ENCODE results near the gene GHR. TPM values are rescaled to one million over a fixed set of nuclear protein-coding genes. Genes with fewer than 3 reads are reported as not detected.

GHR gene
- total RNA-seq (2014; rRNA removed) (2.2 and 5.2 TPM in 2 replicates), Bru-seq, nascent RNA (percentile 48 among the genes with signal in this experiment), BruChase-seq, experiment 1, labeled RNA remaining after a 6-hour chase (percentile 43 among the genes with signal in this experiment), BruChase-seq, experiment 2, labeled RNA remaining after a 2-hour chase (percentile 52 among the genes with signal in this experiment)
- long read RNA-seq, full-length matches to known transcripts: 2 of 4 reads
- long read RNA-seq, partial matches to known transcripts: 0 of 4 reads
- long read RNA-seq, other reads (novel, unspliced or antisense): 2 of 4 reads

GRCh38 chr5:42423285-42424165 is at the start of gene GHR:
Gene GHR (plus strand): TSS chr5:42423439. CDS start chr5:42565875, 142,436 bp downstream.
- POLR2A ChIA-PET (ENCODE audit: unreplicated experiment): interaction anchor here (0.6 to 0.7 kb wide), 2 partner anchors 41 to 62 kb away, joined by 3 to 20 read pairs; no protein-coding TSS in a partner anchor
- CTCF ChIA-PET: interaction anchor here (0.5 to 2.0 kb wide), 9 partner anchors 39 to 607 kb away, joined by 3 to 21 read pairs (median 6); no protein-coding TSS in a partner anchor
- H3K27ac ChIP-seq (ENCODE audit: low read length): peak within 1 kb of the TSS; percentile 12; the same call in 1 of the 2 replicates
- no peaks in the 10 kb centered on the region for H3K9me3 ChIP-seq (ENCODE audit: low read length)
- H3K9ac ChIP-seq (ENCODE audit: low read length): peak within 1 kb of the TSS; percentile 0; the same call in 1 of the 2 replicates
- DNase-seq: peak; percentile 94
- ATAC-seq: peak; percentile 85
- no peaks in the 10 kb centered on the region for H4K20me1 ChIP-seq (ENCODE audit: low read length)
- H3K27me3 ChIP-seq (ENCODE audit: low read length): no peaks in the 10 kb centered on the region
- H3F3A ChIP-seq (ENCODE audit: low read length, unreplicated experiment): no peaks in the 10 kb centered on the region
- H3K4me3 ChIP-seq (ENCODE audit: low read length): peak within 1 kb of the TSS; percentile 73
- H3K4me2 ChIP-seq (ENCODE audit: low read length): peak within 1 kb of the TSS; percentile 98
- intact Hi-C loops (cut with micrococcal nuclease): loop anchor here (1.0 to 5.0 kb wide), 10 partner anchors 63 to 464 kb away; no protein-coding TSS in a partner anchor
- peaks cover 7% of the 10 kb centered on the region; the same call in 1 of the 2 replicates for H3K9me2 ChIP-seq (replicated peaks; ENCODE audit: low read length)
- H3K36me3 ChIP-seq (ENCODE audit: low read depth, low read length): no peaks in the 10 kb centered on the region
- TF ChIP-seq CTCF (conservative IDR thresholded peaks at IDR 0.05; ENCODE audit: low read depth, low read length) (peak; percentile 84), EZH2 (IDR thresholded peaks at IDR 0.05; ENCODE audit: low read length, unreplicated experiment) (no peak)
- BruUV-seq (replicated peaks): no TSS peak
- peak within 1 kb of the TSS; percentile 78 for H2AFZ ChIP-seq (ENCODE audit: low read length)
- no peaks in the 10 kb centered on the region for H3K79me2 ChIP-seq (ENCODE audit: low read length)
- peaks cover 10% of the 10 kb centered on the region; the same call in 1 of the 2 replicates for H3K4me1 ChIP-seq (ENCODE audit: insufficient read depth, low read length)

GRCh38 chr5:42374679-42375273 is 48.5 kb upstream of the GHR start:
- Histone ChIP-seq H3K79me2 (ENCODE audit: low read length) (no peaks in the 10 kb centered on the region), H4K20me1 (ENCODE audit: low read length) (no peaks in the 10 kb centered on the region), H3K4me3 (ENCODE audit: low read length) (no peak overlapping the region), H3K4me1 (ENCODE audit: insufficient read depth, low read length) (peaks cover 8% of the 10 kb centered on the region; the same call in 1 of the 2 replicates), H3K27me3 (ENCODE audit: low read length) (no peaks in the 10 kb centered on the region), H3K9ac (ENCODE audit: low read length) (no peak overlapping the region), H3K27ac (ENCODE audit: low read length) (no peak overlapping the region), H3F3A (ENCODE audit: low read length, unreplicated experiment) (no peaks in the 10 kb centered on the region), H3K4me2 (ENCODE audit: low read length) (no peak overlapping the region), H3K36me3 (ENCODE audit: low read depth, low read length) (no peaks in the 10 kb centered on the region), H3K9me3 (ENCODE audit: low read length) (no peaks in the 10 kb centered on the region), H2AFZ (ENCODE audit: low read length) (no peak overlapping the region), H3K9me2 (replicated peaks; ENCODE audit: low read length) (no peaks in the 10 kb centered on the region)
- ChIA-PET POLR2A (ENCODE audit: unreplicated experiment) (no interaction called here), CTCF (no interaction called here)
- TF ChIP-seq CTCF (conservative IDR thresholded peaks at IDR 0.05; ENCODE audit: low read depth, low read length) (no peak), EZH2 (IDR thresholded peaks at IDR 0.05; ENCODE audit: low read length, unreplicated experiment) (no peak), EZH2phosphoT487 (IDR thresholded peaks at IDR 0.05; ENCODE audit: borderline replicate concordance, low read length) (no peak)
- intact Hi-C loops (cut with micrococcal nuclease): no loop called here
- DNase-seq (no peak), ATAC-seq (no peak)
- no TSS peak for BruUV-seq (replicated peaks)

Data from PC-3 (cell line).